IMR-90 (cell line): Measurements from ENCODE around the gene GALNT12. TPM values are rescaled to one million over a fixed set of nuclear protein-coding genes. Genes with fewer than 3 reads are reported as not detected.

Source experiments
- ATAC-seq: fragments of 200-7000 bp; cut with Tn5 transposase; 2 replicates; pipeline ENCODE4 v1.9.1; 2020; ENCODE audit warnings: low read depth, mild to moderate bottlenecking, moderate library complexity
- BruUV-seq: library from RNA; stranded (reverse); fragments of 400-500 nt; replicated peaks from 2 replicates; lab custom pipeline; 2021; lab: Mats Ljungman, UMichigan
- CTCF ChIA-PET: fragments of 300-600 bp; formaldehyde crosslinking; extraction: SDS; loops from one replicate; lab custom pipeline; 2021; ENCODE audit warnings: antibody characterized with exemption; lab: Yijun Ruan, JAX
- POLR2A ChIA-PET: fragments of 300-600 bp; sonication (Branson Sonifier 250); formaldehyde crosslinking; loops from one replicate; lab custom pipeline; 2022; ENCODE audit warnings: antibody characterized with exemption; ENCODE audit not compliant: unreplicated experiment; lab: Charles Lee
- DNase-seq: peaks from one replicate; pipeline ENCODE4 v3.0.0; 2013
- H2AFZ ChIP-seq: replicated peaks from 2 replicates; pipeline ENCODE3; 2013; ENCODE audit warnings: low read length, mild to moderate bottlenecking; ENCODE audit not compliant: poor library complexity
- H2AK5ac ChIP-seq: 2 replicates; pipeline ENCODE4 v1.6.1; 2013; ENCODE audit warnings: low read depth, low read length, inconsistent platforms
- H2AK9ac ChIP-seq: replicated peaks from 2 replicates; pipeline ENCODE3; 2013; ENCODE audit warnings: mild to moderate bottlenecking, low read depth, low read length, moderate library complexity; ENCODE audit not compliant: poor library complexity
- H2BK120ac ChIP-seq: 2 replicates; pipeline ENCODE4 v1.6.1; 2013; ENCODE audit warnings: low read depth, low read length, inconsistent platforms
- H2BK15ac ChIP-seq: 3 replicates; pipeline ENCODE4 v1.6.1; 2013; ENCODE audit warnings: low read depth, low read length, inconsistent platforms
- H2BK20ac ChIP-seq: 2 replicates; pipeline ENCODE4 v1.6.1; 2013; ENCODE audit warnings: low read depth, mild to moderate bottlenecking, inconsistent platforms, low read length, moderate library complexity
- H2BK5ac ChIP-seq: 2 replicates; pipeline ENCODE4 v1.6.1; 2013; ENCODE audit warnings: mild to moderate bottlenecking, low read depth, low read length, inconsistent platforms; ENCODE audit not compliant: poor library complexity, severe bottlenecking
- H3K14ac ChIP-seq: replicated peaks from 2 replicates; pipeline ENCODE4 v1.6.1; 2013; ENCODE audit warnings: low read depth, low read length, inconsistent platforms
- H3K18ac ChIP-seq: 2 replicates; pipeline ENCODE4 v1.6.1; 2013; ENCODE audit warnings: low read depth, low read length, control low read depth
- H3K23ac ChIP-seq: 2 replicates; pipeline ENCODE4 v1.6.1; 2013; ENCODE audit warnings: low read depth, low read length, inconsistent platforms
- H3K27ac ChIP-seq: 2 replicates; pipeline ENCODE4 v1.5.1; 2013; ENCODE audit warnings: mild to moderate bottlenecking, control low read depth, low read length; ENCODE audit not compliant: insufficient read depth
- H3K27me3 ChIP-seq: 2 replicates; pipeline ENCODE4 v1.6.1; 2013; ENCODE audit warnings: low read length; ENCODE audit not compliant: control insufficient read depth, insufficient read depth
- H3K36me3 ChIP-seq: 2 replicates; pipeline ENCODE4 v1.6.1; 2013; ENCODE audit warnings: low read length, mixed read lengths; ENCODE audit not compliant: control insufficient read depth, insufficient read depth
- H3K4ac ChIP-seq: 2 replicates; pipeline ENCODE4 v1.6.1; 2013; ENCODE audit warnings: low read depth, low read length, inconsistent platforms
- H3K4me1 ChIP-seq: 2 replicates; pipeline ENCODE4 v1.6.1; 2013; ENCODE audit warnings: low read length, mixed read lengths; ENCODE audit not compliant: control insufficient read depth, insufficient read depth
- H3K4me2 ChIP-seq: 2 replicates; pipeline ENCODE4 v1.6.1; 2013; ENCODE audit warnings: low read depth, mild to moderate bottlenecking, control low read depth, low read length, moderate library complexity
- H3K4me3 ChIP-seq: 2 replicates; pipeline ENCODE4 v1.5.1; 2013; ENCODE audit warnings: low read depth, mild to moderate bottlenecking, control low read depth, low read length, moderate library complexity; ENCODE audit not compliant: insufficient read depth
- H3K56ac ChIP-seq: 2 replicates; pipeline ENCODE4 v1.6.1; 2013; ENCODE audit warnings: low read length, inconsistent platforms; ENCODE audit not compliant: insufficient read depth; ENCODE audit errors: extremely low read depth
- H3K79me1 ChIP-seq, 2 experiments: 2 replicates each; pipeline ENCODE4 v1.6.1; 2013; ENCODE audit warnings: low read length in 2 of 2, inconsistent platforms in 1 of 2, low read depth in 1 of 2
- H3K9ac ChIP-seq: 2 replicates; pipeline ENCODE4 v1.6.1; 2013; ENCODE audit warnings: low read depth, low read length, control low read depth
- H3K9me1 ChIP-seq: 2 replicates; pipeline ENCODE4 v1.6.1; 2013; ENCODE audit warnings: low read length, inconsistent platforms; ENCODE audit not compliant: insufficient read depth
- H3K9me3 ChIP-seq: 2 replicates; pipeline ENCODE4 v1.6.1; 2013; ENCODE audit warnings: low read length; ENCODE audit not compliant: control insufficient read depth, insufficient read depth
- H4K20me1 ChIP-seq: 2 replicates; pipeline ENCODE4 v1.6.1; 2013; ENCODE audit warnings: low read length, inconsistent platforms; ENCODE audit not compliant: insufficient read depth
- H4K5ac ChIP-seq: 2 replicates; pipeline ENCODE4 v1.6.1; 2013; ENCODE audit warnings: mild to moderate bottlenecking, low read depth, low read length, control low read depth
- H4K8ac ChIP-seq, 2 experiments: 2 replicates each; pipeline ENCODE4 v1.6.1; 2013; ENCODE audit warnings: low read depth in 2 of 2, low read length in 2 of 2, control low read depth in 1 of 2, inconsistent platforms in 1 of 2
- H4K91ac ChIP-seq: 2 replicates; pipeline ENCODE4 v1.6.1; 2013; ENCODE audit warnings: low read depth, low read length, inconsistent platforms; ENCODE audit not compliant: insufficient read depth
- BHLHE40 ChIP-seq: fragments of 150-350 bp; IDR thresholded peaks from 2 replicates; pipeline ENCODE4 v1.6.1; 2016; ENCODE audit warnings: mild to moderate bottlenecking, low read depth, low read length
- CEBPB ChIP-seq: IDR thresholded peaks from 2 replicates; pipeline ENCODE4 v1.6.1; 2012; ENCODE audit warnings: low read depth, low read length, improper control_type of control experiment
- FOS ChIP-seq: fragments of 150-350 bp; IDR thresholded peaks from 2 replicates; pipeline ENCODE4 v1.6.1; 2016; ENCODE audit warnings: low read depth, low read length
- MAFK ChIP-seq: IDR thresholded peaks from 2 replicates; pipeline ENCODE4 v1.6.1; 2012; ENCODE audit warnings: low read depth, low read length, improper control_type of control experiment
- MXI1 ChIP-seq: IDR thresholded peaks from 2 replicates; pipeline ENCODE4 v1.6.1; 2012; ENCODE audit warnings: low read depth, mild to moderate bottlenecking, low read length, moderate library complexity, borderline replicate concordance
- NFE2L2 ChIP-seq: fragments of 150-350 bp; IDR thresholded peaks from 2 replicates; pipeline ENCODE4 v1.6.1; 2016; ENCODE audit warnings: low read depth, mild to moderate bottlenecking, low read length
- POLR2A ChIP-seq: IDR thresholded peaks from 2 replicates; pipeline ENCODE4 v1.6.1; 2012; ENCODE audit warnings: mild to moderate bottlenecking, low read depth, low read length
- RAD21 ChIP-seq: IDR thresholded peaks from 2 replicates; pipeline ENCODE4 v1.6.1; 2012; ENCODE audit warnings: low read length, improper control_type of control experiment
- RCOR1 ChIP-seq: IDR thresholded peaks from 2 replicates; pipeline ENCODE4 v1.6.1; 2012; ENCODE audit warnings: mild to moderate bottlenecking, low read length, improper control_type of control experiment; ENCODE audit not compliant: insufficient replicate concordance
- RFX5 ChIP-seq: IDR thresholded peaks from 2 replicates; pipeline ENCODE4 v1.8.0; 2012; ENCODE audit warnings: low read depth, mild to moderate bottlenecking, low read length, moderate library complexity
- SMC3 ChIP-seq: fragments of 150-350 bp; IDR thresholded peaks from 2 replicates; pipeline ENCODE4 v1.6.1; 2016; ENCODE audit warnings: low read depth, mild to moderate bottlenecking, antibody characterized with exemption, low read length, moderate library complexity
- WGBS, 2 experiments: methylation state at CpG; one replicate each; pipeline versions ENCODE4 v1.1.5 to v1.1.7; 2013; ENCODE audit warnings: missing lambda C conversion rate in 2 of 2; ENCODE audit not compliant: insufficient read length in 1 of 2; ENCODE audit errors: extremely low coverage in 2 of 2; 5-methylcytosine and 5-hydroxymethylcytosine counted together
- dilution Hi-C: fragments of 300-500 bp; cut with HindIII; formaldehyde crosslinking; loops from one replicate; pipeline ENCODE4 v1.14.3; 2018; ENCODE audit warnings: low sequenced_read_pairs; ENCODE audit not compliant: unreplicated experiment
- in situ Hi-C: fragments of 300-500 bp; cut with MboI; formaldehyde crosslinking; loops from 3 replicates; pipeline ENCODE4 v1.14.3; 2019; ENCODE audit warnings: low sequenced_read_pairs, inconsistent platforms, mixed read lengths
- intact Hi-C: fragments of 100-400 bp; cut with micrococcal nuclease; formaldehyde crosslinking; loops from 2 replicates; pipeline ENCODE4 v1.10.0; 2022
- polyA plus RNA-seq, 3 experiments: library from polyadenylated mRNA; depleted of rRNA; stranded (reverse); fragments of >200 nt; gene quantifications; 2 replicates each; pipeline ENCODE4 v1.2.3, GENCODE V29; 2012; ENCODE audit warnings: low replicate concordance in 1 of 3
- total RNA-seq: library from RNA; depleted of rRNA; stranded (reverse); fragments of >200 nt; gene quantifications from 2 replicates; pipeline ENCODE4 v1.2.3, GENCODE V29; 2012
- TF ChIP-seq, protein P1 (sequence below): fragments of 150-350 bp; IDR thresholded peaks from 2 replicates; pipeline ENCODE4 v1.6.1; 2017; ENCODE audit warnings: mild to moderate bottlenecking, antibody characterized with exemption, low read length, low read depth
- TF ChIP-seq, protein P2 (sequence below): fragments of 150-350 bp; IDR thresholded peaks from 2 replicates; pipeline ENCODE4 v1.6.1; 2016; ENCODE audit warnings: low read depth, mild to moderate bottlenecking, low read length, moderate library complexity, borderline replicate concordance
- TF ChIP-seq, protein P3 (sequence below): conservative IDR thresholded peaks from 2 replicates; pipeline ENCODE4 v1.5.1; 2012; ENCODE audit warnings: mild to moderate bottlenecking, low read depth, low read length, improper control_type of control experiment

The GALNT12 gene
- total and polyA plus RNA-seq, 2 of the 4 experiments (the other 2 are of a cell fraction), result 2.3 to 2.5 TPM

DNA sequence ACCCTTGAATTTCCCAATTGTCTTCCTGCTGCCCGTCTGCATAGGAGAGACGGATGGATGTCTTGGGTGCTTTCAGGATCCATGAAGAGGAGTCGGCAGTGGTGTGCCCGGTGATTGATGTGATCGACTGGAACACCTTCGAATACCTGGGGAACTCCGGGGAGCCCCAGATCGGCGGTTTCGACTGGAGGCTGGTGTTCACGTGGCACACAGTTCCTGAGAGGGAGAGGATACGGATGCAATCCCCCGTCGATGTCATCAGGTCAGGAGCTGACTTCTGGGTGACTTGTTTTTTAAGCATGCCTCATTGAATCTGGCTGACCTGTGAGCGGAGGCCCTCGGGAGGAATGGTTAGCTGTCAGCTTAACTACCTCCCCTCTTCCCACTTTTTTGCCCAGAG is 24.2 kb downstream of the GALNT12 start:
- Histone ChIP-seq H4K91ac (no peak overlapping the region), H2AK9ac (no peak overlapping the region), H3K9ac (no peak overlapping the region), H4K8ac (no peak overlapping the region), H3K23ac (no peak overlapping the region), H4K5ac (no peak overlapping the region), H2BK20ac (no peak overlapping the region), H3K9me1 (peaks cover 2% of the 10 kb centered on the region; the same call in 1 of the 2 replicates), H3K4me1 (no peaks in the 10 kb centered on the region), H2BK15ac (no peak overlapping the region), H3K36me3 (no peaks in the 10 kb centered on the region), H2AFZ (no peak overlapping the region), H3K18ac (no peak overlapping the region), H3K56ac (no peak overlapping the region), H3K14ac (no peak overlapping the region), H2BK120ac (no peak overlapping the region), H3K4me3 (no peak overlapping the region), H3K79me1 (no peaks in the 10 kb centered on the region), H3K27me3 (no peaks in the 10 kb centered on the region; the same call in 1 of the 2 replicates), H3K4me2 (no peak overlapping the region), H2AK5ac (no peak overlapping the region), H3K27ac (no peak overlapping the region), H2BK5ac (no peak overlapping the region), H3K9me3 (no peaks in the 10 kb centered on the region), H4K20me1 (no peaks in the 10 kb centered on the region; the same call in 1 of the 2 replicates), H3K4ac (no peak overlapping the region)
- DNase-seq (no peak), ATAC-seq (no peak)
- dilution Hi-C loops, result loop anchor here (25.0 kb wide), 1 partner anchor 306 kb away; no protein-coding TSS in a partner anchor
- intact Hi-C loops, result no loop called here
- no peak for TF ChIP-seq RFX5
- TF ChIP-seq NFE2L2, result no peak
- TF ChIP-seq SMC3, result no peak
- TF ChIP-seq CEBPB, result no peak
- no peak for TF ChIP-seq MAFK
- no peak for TF ChIP-seq RAD21
- TF ChIP-seq, protein P1, sequence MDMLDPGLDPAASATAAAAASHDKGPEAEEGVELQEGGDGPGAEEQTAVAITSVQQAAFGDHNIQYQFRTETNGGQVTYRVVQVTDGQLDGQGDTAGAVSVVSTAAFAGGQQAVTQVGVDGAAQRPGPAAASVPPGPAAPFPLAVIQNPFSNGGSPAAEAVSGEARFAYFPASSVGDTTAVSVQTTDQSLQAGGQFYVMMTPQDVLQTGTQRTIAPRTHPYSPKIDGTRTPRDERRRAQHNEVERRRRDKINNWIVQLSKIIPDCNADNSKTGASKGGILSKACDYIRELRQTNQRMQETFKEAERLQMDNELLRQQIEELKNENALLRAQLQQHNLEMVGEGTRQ, result no peak
- TF ChIP-seq POLR2A, result no peak
- TF ChIP-seq, protein P2, sequence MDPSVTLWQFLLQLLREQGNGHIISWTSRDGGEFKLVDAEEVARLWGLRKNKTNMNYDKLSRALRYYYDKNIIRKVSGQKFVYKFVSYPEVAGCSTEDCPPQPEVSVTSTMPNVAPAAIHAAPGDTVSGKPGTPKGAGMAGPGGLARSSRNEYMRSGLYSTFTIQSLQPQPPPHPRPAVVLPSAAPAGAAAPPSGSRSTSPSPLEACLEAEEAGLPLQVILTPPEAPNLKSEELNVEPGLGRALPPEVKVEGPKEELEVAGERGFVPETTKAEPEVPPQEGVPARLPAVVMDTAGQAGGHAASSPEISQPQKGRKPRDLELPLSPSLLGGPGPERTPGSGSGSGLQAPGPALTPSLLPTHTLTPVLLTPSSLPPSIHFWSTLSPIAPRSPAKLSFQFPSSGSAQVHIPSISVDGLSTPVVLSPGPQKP, result no peak
- no peak for TF ChIP-seq MXI1
- TF ChIP-seq RCOR1, result no peak
- TF ChIP-seq, protein P3, sequence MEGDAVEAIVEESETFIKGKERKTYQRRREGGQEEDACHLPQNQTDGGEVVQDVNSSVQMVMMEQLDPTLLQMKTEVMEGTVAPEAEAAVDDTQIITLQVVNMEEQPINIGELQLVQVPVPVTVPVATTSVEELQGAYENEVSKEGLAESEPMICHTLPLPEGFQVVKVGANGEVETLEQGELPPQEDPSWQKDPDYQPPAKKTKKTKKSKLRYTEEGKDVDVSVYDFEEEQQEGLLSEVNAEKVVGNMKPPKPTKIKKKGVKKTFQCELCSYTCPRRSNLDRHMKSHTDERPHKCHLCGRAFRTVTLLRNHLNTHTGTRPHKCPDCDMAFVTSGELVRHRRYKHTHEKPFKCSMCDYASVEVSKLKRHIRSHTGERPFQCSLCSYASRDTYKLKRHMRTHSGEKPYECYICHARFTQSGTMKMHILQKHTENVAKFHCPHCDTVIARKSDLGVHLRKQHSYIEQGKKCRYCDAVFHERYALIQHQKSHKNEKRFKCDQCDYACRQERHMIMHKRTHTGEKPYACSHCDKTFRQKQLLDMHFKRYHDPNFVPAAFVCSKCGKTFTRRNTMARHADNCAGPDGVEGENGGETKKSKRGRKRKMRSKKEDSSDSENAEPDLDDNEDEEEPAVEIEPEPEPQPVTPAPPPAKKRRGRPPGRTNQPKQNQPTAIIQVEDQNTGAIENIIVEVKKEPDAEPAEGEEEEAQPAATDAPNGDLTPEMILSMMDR, result no peak
- TF ChIP-seq BHLHE40, result no peak
- no peak for TF ChIP-seq FOS
- in situ Hi-C loops, result no loop called here
- BruUV-seq, result no TSS peak
- ChIA-PET POLR2A (no interaction called here), CTCF (no interaction called here)
- WGBS, 2 experiments, result 83% methylated on average over 11 of the region's 16 CpGs; no CpG with 5 or more reads in 1 of the 2 experiments
